HEK293 (cell line): Measurements from ENCODE around the gene DSCAML1.

Experiments used
- CTCF ChIP-seq: fragments of 450-650 bp; formaldehyde crosslinking; IDR thresholded peaks from 2 replicates; pipeline ENCODE4 v1.5.1; 2016; ENCODE audit warnings: missing biosample characterization, missing genetic modification characterization
- ZBTB7A ChIP-seq: fragments of 450-650 bp; formaldehyde crosslinking; IDR thresholded peaks from 2 replicates; pipeline ENCODE4 v1.5.1; 2016; ENCODE audit warnings: low read depth, missing biosample characterization, missing genetic modification characterization
- ZFP41 ChIP-seq: fragments of 450-650 bp; formaldehyde crosslinking; IDR thresholded peaks from 2 replicates; pipeline ENCODE4 v1.5.1; 2016; ENCODE audit warnings: missing biosample characterization, missing genetic modification characterization, borderline replicate concordance
- ZNF792 ChIP-seq: fragments of 450-650 bp; formaldehyde crosslinking; IDR thresholded peaks from 2 replicates; pipeline ENCODE4 v1.5.1; 2016; ENCODE audit warnings: missing biosample characterization, missing genetic modification characterization

- TF ChIP-seq CTCF (tag by site-specific recombination) (no peak), ZFP41 (tag by site-specific recombination) (no peak), ZNF792 (tag by site-specific recombination) (no peak), ZBTB7A (no peak)
Observed at GRCh38 chr11:117719480-117719879, 77.5 kb downstream of the DSCAML1 start.
